GM18873 (cell line): ENCODE data around the gene KIF26B.

Source experiments
- ATAC-seq: cut with Tn5 transposase; IDR thresholded peaks from one replicate; pipeline ENCODE4 v1.9.1; 2021; ENCODE audit warnings: mild to moderate bottlenecking, moderate library complexity, moderate number of reproducible peaks; ENCODE audit not compliant: unreplicated experiment, low FRiP score

KIF26B gene

GRCh38 chr1:245168906-245169305 is 14.1 kb downstream of the KIF26B start:
- no peak for ATAC-seq

DNA sequence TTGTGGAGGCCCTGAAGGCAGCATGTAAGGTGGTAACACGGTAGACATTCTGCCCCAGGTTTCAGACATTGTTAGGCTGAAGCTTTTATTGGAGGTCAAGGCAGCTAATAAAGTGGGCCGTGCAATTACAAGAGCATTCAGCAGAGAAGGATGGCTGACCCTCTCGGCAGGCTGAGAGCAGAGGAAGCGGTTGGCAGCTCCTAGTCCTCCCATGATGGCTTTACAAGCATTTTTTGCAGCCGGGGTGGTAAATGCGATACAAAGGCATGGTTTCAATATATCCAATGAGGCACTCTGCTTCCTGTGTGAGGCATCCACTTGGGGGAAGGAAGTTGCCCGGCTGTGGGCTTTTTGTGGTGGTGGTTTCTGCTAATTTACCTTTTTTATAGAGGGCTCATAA is 14.6 kb downstream of the KIF26B start:
- ATAC-seq: no peak

GRCh38 chr1:245172026-245172425 is 17.2 kb downstream of the KIF26B start:
- ATAC-seq: no peak

DNA sequence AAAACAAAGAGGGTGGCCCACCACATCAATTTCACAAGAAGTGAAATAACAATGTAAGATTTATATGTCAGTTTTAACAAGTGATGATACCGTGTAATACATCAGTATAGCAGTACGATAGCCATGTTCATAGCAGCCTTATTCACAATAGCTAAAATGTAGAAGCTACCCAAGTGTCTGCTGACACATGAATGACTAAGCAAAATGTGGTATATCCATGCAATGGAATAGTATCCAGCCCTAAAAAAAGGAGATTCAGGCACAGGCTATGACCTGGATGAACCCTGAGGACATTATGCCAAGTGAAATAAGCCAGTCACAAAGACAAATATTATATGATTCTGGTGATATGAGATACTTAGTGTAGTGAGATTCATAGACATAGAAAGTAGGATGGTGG is 18.0 kb downstream of the KIF26B start:
- ATAC-seq: no peak

DNA sequence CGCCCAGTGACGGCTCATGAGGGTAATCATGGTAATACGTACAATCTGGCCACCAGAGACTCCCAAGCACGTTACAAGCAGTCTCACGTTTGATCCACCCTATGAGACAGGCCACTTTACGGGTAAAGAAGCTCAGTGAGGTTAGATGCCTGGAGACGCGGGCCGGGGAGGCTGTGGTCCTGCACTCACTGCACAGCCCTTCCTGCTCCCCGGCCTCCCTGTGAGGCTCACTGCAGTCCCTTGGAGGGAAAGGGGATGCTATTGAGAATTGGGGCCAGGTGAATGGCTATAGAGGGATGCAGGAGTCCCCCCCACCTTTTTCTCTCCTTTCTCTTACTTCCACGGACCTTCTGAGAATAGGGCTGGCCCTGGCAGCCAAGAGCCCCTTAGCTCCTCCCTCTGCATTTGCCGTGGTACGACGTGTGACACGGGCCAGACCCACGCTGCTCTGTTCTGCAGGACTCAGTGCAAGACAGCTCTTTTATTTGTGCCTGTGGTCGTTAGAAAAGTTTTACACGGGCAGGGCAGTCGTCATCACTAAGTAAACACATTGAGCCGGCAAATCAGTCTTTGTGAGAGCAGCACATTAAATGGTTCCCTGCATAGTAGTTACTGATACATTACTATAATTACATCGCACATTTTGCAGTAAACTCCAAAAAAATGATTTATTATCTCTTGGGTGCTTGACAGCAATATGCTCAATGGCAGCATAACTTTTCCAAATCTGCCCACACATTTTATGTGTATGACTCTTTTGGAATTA is 18.8 kb downstream of the KIF26B start:
- ATAC-seq: no peak

GRCh38 chr1:245177071-245177900 is 22.5 kb downstream of the KIF26B start:
- no peak for ATAC-seq

- no peak for ATAC-seq
Measured at GRCh38 chr1:245179706-245180105, 24.9 kb downstream of the KIF26B start.

DNA sequence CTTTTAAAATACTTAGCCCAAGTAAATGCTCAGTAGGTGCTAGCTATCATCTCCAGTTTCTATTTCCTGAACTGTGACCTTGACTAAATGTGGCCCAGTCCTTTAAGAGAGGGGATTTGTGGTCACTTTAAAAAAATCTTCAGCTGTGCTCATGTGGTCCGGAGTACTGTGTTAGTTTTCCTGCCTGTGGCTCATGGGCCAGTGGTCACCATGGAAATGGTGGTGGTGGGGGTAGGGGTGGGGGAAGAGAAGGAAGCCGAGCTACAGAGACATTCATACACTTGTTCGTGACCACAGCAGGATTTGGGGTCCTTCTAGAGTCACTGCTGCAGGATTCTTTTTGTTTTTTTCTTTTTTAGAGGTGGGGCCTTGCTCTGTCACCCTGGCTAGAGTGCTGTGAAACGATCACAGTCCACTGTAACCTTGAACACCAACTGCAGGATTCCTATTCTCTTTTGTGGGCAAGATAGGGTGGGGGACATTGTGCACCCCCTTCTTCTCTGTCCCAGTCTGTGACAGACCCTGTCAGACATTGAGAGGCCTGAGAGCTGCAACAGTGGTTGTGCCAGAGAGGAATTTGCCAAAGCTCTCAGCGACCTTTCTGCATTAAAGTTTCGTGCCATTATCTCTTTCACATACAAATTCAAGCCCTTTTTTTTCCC is 25.8 kb downstream of the KIF26B start:
- ATAC-seq: no peak

DNA sequence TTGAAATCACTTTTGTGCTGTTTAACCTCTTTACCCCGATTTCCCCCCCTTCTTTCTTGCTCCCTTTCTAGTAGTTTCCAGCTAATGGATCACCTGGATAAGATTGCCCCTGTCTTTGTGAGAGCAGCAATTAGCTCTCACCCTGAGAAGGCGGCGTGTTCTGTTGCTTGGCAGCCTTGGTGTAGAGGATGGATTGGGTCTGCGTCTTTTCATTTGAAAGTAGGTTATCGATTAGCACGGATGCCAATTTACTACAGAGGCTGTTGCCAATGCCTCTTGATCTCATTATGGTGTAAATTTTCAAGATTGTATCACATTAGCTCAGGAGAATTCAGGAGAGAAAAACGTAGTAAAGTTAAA is 26.4 kb downstream of the KIF26B start:
- ATAC-seq: no peak

GRCh38 chr1:245182028-245182427 is 27.2 kb downstream of the KIF26B start:
- no peak for ATAC-seq

- ATAC-seq: no peak
Measured at GRCh38 chr1:245183429-245183828, 28.6 kb downstream of the KIF26B start.

DNA sequence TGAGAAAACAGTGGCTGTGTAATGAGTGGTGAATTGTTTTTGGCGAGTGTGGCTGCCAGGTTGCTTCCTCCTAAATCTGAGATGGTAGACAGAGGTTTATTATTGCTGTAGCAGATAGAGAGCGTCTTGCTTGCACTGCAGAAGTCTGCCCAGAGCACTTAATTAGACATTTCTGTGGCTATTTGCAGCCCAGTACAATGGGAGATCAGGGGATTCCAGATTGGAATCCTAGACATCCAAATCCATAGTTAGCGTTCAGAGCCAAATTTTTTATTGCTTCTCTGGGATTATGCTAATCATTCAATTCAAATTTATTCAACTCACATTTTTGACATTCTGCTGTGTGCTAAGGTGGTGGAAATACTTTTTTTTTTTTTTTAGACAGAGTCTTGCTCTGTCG is 30.0 kb downstream of the KIF26B start:
- ATAC-seq: no peak

GRCh38 chr1:245188403-245188802 is 33.6 kb downstream of the KIF26B start:
- ATAC-seq: no peak

GRCh38 chr1:245195398-245195797 is 40.6 kb downstream of the KIF26B start:
- ATAC-seq: no peak

GRCh38 chr1:245197121-245197520 is 42.3 kb downstream of the KIF26B start:
- ATAC-seq: no peak

DNA sequence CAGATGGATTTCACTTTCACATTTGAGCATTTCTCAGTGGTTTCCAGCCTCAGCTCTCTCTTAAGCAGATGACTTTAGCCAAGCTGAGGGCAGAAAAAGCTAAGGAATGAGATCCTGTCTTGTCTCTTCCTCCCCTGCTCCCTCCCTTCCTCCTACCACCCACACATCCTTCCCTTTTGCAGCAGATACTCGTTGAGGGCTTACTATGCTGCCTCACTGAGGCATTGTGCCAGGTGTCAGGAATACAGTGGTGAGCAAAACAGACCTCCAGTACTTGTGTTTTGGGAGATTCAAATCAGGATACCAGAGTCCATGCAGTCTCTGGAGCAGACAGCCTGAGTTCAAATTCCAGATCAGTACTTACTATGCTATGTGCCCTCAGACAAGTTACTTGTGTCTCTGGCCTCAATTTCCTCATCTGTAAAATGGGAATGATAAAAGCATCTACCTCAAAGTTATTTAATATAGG is 43.2 kb downstream of the KIF26B start:
- ATAC-seq: no peak

DNA sequence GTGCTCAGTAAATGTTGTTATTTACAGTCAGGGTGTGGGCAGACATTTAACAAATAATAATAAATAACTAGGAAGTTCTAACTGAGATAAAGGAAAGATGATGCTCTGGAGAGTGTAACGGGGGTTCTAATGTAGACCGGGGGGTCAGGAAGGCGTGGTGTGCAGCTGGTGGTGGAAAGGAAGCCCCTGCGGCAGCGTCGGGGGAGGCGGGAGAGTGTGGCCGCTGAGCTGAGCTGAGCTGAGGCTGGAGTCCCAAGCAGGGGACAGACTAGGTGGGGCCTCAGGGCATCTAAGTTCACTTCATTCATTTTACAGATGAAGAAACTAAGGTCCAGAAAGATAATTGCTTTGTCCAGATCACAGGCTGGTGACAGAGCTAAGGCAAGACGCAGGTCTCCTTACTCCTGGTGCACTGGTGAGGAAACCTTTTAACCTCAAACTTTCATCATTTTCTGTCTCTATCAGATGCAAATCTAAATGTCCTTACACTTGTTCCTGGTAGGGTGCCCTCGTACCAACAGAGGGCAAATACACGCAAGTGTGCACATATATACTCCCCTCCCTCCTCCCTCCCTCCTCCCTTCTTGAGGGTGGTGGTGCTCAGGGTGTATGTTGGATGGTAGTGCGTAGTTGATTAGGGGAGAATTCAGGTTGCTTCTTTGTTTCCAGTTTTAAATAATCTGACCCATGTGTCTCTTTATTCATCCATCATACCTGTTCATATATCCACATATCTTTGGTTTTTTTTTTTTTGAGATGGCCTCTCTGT is 44.1 kb downstream of the KIF26B start:
- ATAC-seq: no peak

DNA sequence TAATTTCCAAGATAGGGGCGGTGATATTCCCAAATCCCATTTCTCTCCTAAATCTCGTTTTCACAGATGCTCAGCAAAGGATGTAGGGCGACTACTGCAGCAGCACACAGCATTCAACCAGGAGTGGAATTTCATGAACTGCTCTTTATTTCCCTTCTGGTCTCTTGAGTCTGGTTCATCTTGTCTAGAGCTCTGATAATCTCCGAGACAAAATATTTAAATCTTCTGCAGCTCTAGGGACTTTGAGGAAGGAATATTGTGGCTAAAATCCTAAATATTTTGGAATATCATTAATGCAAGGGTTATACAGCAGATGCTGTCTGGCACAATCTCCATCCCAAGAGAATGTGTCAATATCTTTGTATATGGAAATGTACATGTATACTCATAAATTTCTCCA is 45.4 kb downstream of the KIF26B start:
- ATAC-seq: no peak

DNA sequence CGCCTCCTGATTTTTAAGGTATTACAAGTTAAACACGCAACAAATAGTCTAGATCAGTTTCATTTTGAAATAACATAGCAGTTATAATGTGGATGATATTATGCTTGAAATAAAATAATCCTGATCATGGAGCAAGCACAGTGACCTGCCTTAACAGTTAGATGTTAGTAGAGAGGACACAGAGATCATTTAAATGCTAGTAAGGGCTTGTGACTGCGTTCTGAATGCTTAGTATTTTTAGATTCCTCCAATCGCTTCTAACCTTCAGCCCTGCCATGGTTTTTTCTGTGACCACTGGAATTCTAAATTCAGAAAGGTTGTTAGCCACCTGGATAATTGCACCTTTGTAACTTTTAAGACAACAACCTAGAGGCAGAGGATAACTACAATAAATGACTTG is 46.4 kb downstream of the KIF26B start:
- no peak for ATAC-seq

- ATAC-seq: no peak
Measured at GRCh38 chr1:245201827-245202226, 47.0 kb downstream of the KIF26B start.

DNA sequence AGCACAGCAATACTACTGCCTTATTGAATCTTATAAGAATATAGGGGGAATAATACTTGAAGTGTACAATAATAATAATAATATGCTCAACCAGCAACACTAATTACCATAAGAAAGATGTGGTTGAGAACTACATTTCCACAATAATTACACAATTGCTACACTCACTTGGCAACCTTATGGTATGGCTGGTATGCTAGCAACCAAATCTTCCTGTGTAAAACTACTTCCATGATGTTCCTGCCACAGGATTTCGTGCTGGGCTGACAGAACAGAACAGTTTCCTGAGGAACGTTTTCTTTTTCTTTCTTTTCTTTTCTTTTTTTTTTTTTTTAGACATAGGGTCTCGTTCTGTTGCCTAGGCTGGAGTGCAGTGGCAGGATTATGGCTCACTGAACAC is 50.6 kb downstream of the KIF26B start:
- no peak for ATAC-seq
